CD4-positive, alpha-beta T cell treated with Interferon gamma for 1 hour (primary cell): ENCODE results near the gene ZNF132.

Experiments used
- DNase-seq: peaks from one replicate; pipeline ENCODE4 v3.0.0-alpha.2; 2020

ZNF132 gene

GRCh38 chr19:58385891-58386575 lies 53.9 kb downstream of the ZNF132 start:
- DNase-seq: no peak

- DNase-seq: no peak
Measured at GRCh38 chr19:58385313-58385890, 54.6 kb downstream of the ZNF132 start.

- DNase-seq: no peak
Measured at GRCh38 chr19:58382997-58383603, 56.9 kb downstream of the ZNF132 start.
